Cardiac muscle cell (in vitro differentiated cells and primary cell): Measurements from ENCODE around the gene DRAXIN. TPM values are rescaled to one million over a fixed set of nuclear protein-coding genes. Genes with fewer than 3 reads are reported as not detected.

Experiments
- DNase-seq, 2 donors: peaks; one replicate each; pipeline versions ENCODE4 v3.0.0 to v3.0.0-alpha.2; 2010 to 2017; ENCODE audit warnings: low read depth in 1 of 2, low spot score in 1 of 2
- H3K27ac ChIP-seq: fragments of 200-600 bp; sonication (generic); 2 replicates; pipeline ENCODE4 v1.5.1; 2016
- H3K27me3 ChIP-seq: fragments of 200-600 bp; sonication (generic); 2 replicates; pipeline ENCODE4 v1.6.0; 2016; ENCODE audit warnings: control low read depth
- H3K36me3 ChIP-seq: fragments of 200-600 bp; sonication (generic); 2 replicates; pipeline ENCODE4 v1.5.1; 2016; ENCODE audit warnings: control low read depth
- H3K4me1 ChIP-seq: fragments of 200-600 bp; sonication (generic); 2 replicates; pipeline ENCODE4 v1.8.1; 2017; ENCODE audit warnings: low read depth, mild to moderate bottlenecking, mixed run types
- H3K4me3 ChIP-seq: fragments of 200-600 bp; sonication (generic); 2 replicates; pipeline ENCODE4 v1.5.1; 2016; ENCODE audit warnings: mild to moderate bottlenecking
- H3K9me3 ChIP-seq: fragments of 200-600 bp; sonication (generic); 2 replicates; pipeline ENCODE4 v1.5.1; 2017; ENCODE audit warnings: low read depth, mild to moderate bottlenecking, control low read depth
- CTCF ChIP-seq: IDR thresholded peaks from 2 replicates; pipeline ENCODE4 v1.5.1; 2012; ENCODE audit warnings: low read depth, mild to moderate bottlenecking, low read length
- polyA plus RNA-seq: library from polyadenylated mRNA; unstranded; fragments of >200 nt; fragmentation: Nextera tagmentation; extraction: Ambion mirVana; gene quantifications from 2 replicates; pipeline ENCODE4 v1.2.1, GENCODE V29; 2016
- total RNA-seq: library from RNA; depleted of rRNA; stranded (reverse); fragments of >200 nt; gene quantifications from 2 replicates; pipeline ENCODE4 v1.2.3, GENCODE V29; 2016

Gene DRAXIN
- total and polyA plus RNA-seq, 2 experiments from 2014 or later = 0.36 TPM; not detected in 1

GRCh38 chr1:11670747-11671146, 20.8 kb upstream of the DRAXIN start:
- TF ChIP-seq CTCF = no peak
- Histone ChIP-seq H3K4me3 (no peak overlapping the region), H3K4me1 (no peaks in the 10 kb centered on the region), H3K27me3 (no peaks in the 10 kb centered on the region), H3K27ac (no peak overlapping the region), H3K36me3 (peaks cover 15% of the 10 kb centered on the region), H3K9me3 (no peaks in the 10 kb centered on the region)
- DNase-seq = no peak

- no peak for TF ChIP-seq CTCF
- Histone ChIP-seq H3K27ac (peak overlapping the region; percentile 23), H3K27me3 (no peaks in the 10 kb centered on the region), H3K9me3 (no peaks in the 10 kb centered on the region), H3K4me1 (no peaks in the 10 kb centered on the region), H3K36me3 (peaks cover 15% of the 10 kb centered on the region), H3K4me3 (no peak overlapping the region)
- no peak for DNase-seq
These were observed 20.3 kb upstream of the DRAXIN start for GRCh38 chr1:11671205-11671543.

GRCh38 chr1:11671544-11672286, 19.8 kb upstream of the DRAXIN start:
- peaks cover 15% of the 10 kb centered on the region for H3K36me3 ChIP-seq
- peak overlapping the region; percentile 23 for H3K27ac ChIP-seq
- DNase-seq = no peak
- no peaks in the 10 kb centered on the region for H3K4me1 ChIP-seq
- TF ChIP-seq CTCF = no peak
- no peaks in the 10 kb centered on the region for H3K9me3 ChIP-seq
- no peaks in the 10 kb centered on the region for H3K27me3 ChIP-seq
- no peak overlapping the region for H3K4me3 ChIP-seq

GRCh38 chr1:11673089-11673769, 18.3 kb upstream of the DRAXIN start:
- no peak overlapping the region for H3K27ac ChIP-seq
- H3K9me3 ChIP-seq = no peaks in the 10 kb centered on the region
- TF ChIP-seq CTCF = no peak
- H3K4me1 ChIP-seq = no peaks in the 10 kb centered on the region
- H3K4me3 ChIP-seq = no peak overlapping the region
- peaks cover 15% of the 10 kb centered on the region for H3K36me3 ChIP-seq
- no peaks in the 10 kb centered on the region for H3K27me3 ChIP-seq
- DNase-seq = no peak

GRCh38 chr1:11674488-11674887, 17.0 kb upstream of the DRAXIN start:
- Histone ChIP-seq H3K27ac (no peak overlapping the region), H3K27me3 (no peaks in the 10 kb centered on the region), H3K4me3 (no peak overlapping the region), H3K36me3 (peaks cover 15% of the 10 kb centered on the region), H3K4me1 (no peaks in the 10 kb centered on the region), H3K9me3 (no peaks in the 10 kb centered on the region)
- no peak for DNase-seq
- TF ChIP-seq CTCF = no peak
